T-helper 2 cell (primary cell): ENCODE results near the gene SLAMF9.

Source experiments
- DNase-seq, 5 experiments: peaks; one replicate each; pipeline versions ENCODE4 v3.0.0 to v3.0.0-alpha.2; 2012 to 2022

The SLAMF9 gene

GRCh38 chr1:159974350-159974965 lies 20.4 kb upstream of the SLAMF9 start:
- DNase-seq: no peak

DNA sequence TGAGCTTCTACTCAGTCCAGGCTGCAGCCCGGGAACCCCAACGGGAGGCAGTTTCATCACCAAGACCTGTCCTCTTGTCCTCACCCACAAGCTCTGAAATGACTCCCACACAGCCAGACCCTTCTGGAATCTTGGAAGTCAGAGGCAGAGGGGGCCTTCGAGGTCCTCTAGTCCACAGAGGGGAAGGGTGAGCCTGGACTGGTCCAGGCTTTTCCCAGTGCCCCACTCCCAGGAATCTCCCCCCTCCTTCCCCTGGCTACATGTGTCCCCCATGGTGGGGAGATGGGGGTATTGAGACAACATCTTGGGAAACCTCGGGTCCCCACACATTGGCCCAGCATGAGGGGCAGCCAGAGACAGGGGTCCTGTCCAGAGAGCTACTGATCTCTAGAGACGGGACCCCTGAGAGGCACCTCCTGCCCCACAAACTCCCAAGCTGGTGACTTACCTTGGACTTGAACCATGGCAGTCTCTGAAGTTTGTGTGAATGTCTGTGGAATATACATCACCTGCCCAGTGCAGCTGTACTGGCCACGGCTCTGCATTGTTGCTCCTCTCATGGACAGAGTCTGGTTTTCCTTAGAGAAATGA lies 19.4 kb upstream of the SLAMF9 start:
- DNase-seq: no peak

DNA sequence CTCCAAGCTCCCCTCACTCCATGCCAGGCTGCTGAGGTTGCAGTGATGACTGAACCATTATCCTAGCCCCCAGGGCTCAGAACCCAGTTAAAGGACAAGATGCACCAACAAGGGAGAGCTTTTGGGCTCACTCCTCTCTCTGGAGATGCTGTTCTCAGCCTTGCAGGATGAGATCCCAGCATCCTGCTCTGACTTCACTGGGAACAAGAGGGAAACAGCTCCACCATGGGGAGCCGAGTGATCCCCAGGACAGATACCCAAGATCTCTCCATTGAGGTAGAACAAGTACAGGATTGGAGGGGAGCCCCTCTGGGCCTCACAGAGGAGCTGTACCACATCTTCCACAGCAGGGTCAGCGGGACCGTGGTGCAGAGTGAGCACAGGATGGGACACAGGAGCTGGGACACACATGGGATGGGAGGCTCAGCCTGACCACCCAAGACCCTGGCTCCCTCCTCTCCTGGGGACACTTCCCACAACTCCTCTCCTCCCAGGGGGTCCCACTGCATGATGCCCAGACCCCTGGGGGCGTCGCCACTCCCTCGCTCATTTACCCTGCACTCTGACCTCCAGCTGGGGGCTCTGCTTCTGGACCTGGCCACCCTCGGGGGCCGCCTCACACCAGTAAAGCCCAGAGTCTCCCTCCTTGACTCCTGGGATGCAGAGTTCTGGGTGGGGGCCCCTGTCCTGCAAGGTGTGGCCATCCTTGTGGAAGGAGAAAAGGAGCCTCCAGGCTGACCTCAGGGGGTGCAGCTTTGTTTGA lies 18.6 kb upstream of the SLAMF9 start:
- no peak for DNase-seq

DNA sequence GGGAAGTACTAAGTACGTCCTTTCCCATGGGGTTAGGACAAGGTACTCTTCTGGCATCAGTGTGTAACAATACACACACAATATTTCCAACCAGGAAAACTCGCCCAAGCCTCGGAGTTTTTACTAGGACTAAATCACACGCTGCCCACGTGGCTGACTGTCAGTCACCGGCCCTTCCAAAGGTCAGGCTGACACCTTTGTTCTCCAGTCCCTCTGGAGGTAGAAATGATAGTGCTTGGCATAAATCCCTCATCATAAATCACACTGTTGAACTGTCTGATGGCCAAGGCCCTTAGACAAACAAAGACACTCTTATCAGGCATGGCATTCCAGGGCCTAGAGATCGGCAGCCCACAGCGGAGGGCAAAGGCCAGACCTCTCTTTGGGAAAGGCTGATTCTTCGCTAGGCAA lies 16.9 kb upstream of the SLAMF9 start:
- DNase-seq: no peak

DNA sequence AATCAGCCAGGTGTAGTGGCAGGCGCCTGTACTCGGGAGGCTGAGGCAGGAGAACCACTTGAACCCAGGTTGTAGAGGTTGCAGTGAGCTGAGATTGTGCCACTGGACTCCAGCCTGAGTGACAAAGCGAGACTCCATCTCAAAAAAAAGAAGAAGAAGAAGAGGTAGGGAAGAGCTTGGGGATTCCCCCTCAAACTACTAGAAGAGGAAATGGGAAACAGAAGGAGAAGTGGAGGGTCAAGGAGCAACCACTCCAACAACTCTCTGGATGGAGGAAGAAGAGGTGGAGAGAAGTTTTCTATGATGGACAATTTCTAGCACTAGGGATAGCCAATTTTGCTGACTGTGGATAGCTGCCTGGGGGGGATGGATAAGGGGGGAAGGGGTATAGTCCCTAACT lies 14.9 kb upstream of the SLAMF9 start:
- no peak for DNase-seq

DNA sequence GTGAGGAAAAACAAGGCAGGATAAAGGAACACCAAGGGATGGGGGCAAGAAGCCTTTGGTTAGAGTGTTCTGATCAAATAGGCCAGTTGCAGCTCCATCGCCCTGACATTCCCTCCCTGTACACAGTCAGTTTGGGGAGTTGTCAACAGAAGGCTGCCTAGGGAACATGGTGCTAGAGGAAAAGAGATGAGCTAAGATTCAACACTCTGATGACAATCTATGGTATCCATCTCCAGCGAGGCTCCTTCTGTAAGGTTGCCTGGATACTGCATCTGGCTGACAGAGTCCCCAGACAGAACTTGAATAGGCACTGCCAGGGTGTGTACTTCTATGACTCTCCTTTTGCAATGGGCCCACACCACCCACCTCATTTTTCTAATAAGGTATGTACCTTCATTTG lies 11.2 kb upstream of the SLAMF9 start:
- no peak for DNase-seq

GRCh38 chr1:159964144-159964543 lies 10.1 kb upstream of the SLAMF9 start:
- DNase-seq: no peak

DNA sequence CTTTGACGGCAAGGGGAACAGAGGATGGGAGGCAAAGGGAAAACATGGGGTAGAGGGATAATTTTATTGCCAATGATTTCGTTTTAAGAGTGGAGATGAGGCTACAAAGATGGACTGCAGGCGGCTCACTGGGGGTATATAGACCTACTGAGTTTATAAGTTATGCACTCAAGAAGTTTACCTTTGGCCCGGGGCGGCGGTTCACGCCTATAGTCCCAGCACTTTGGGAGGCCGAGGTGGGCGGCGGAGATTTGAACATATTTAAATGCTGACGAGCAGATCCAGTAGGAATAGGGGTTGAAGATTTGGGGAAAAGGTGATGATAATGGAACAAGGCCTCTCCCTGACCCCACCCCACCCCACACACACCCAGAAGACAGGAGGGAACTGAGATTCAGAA lies 8.1 kb upstream of the SLAMF9 start:
- no peak for DNase-seq

- no peak for DNase-seq
Measured at GRCh38 chr1:159961636-159962035, 7.6 kb upstream of the SLAMF9 start.

- no peak for DNase-seq
Measured at GRCh38 chr1:159960721-159961381, 6.8 kb upstream of the SLAMF9 start.

- DNase-seq: no peak
Measured at GRCh38 chr1:159959451-159959850, 5.4 kb upstream of the SLAMF9 start.

- DNase-seq: no peak
Measured at GRCh38 chr1:159958719-159959380, 4.8 kb upstream of the SLAMF9 start.

- no peak for DNase-seq
Measured at GRCh38 chr1:159957824-159958268, 3.8 kb upstream of the SLAMF9 start.

- no peak for DNase-seq
Measured at GRCh38 chr1:159955456-159955855, 1.4 kb upstream of the SLAMF9 start.

- DNase-seq: no peak
Measured at GRCh38 chr1:159952932-159953331, 1.1 kb downstream of the SLAMF9 start.

- DNase-seq: no peak
Measured at GRCh38 chr1:159951551-159951950, 2.5 kb downstream of the SLAMF9 start.

DNA sequence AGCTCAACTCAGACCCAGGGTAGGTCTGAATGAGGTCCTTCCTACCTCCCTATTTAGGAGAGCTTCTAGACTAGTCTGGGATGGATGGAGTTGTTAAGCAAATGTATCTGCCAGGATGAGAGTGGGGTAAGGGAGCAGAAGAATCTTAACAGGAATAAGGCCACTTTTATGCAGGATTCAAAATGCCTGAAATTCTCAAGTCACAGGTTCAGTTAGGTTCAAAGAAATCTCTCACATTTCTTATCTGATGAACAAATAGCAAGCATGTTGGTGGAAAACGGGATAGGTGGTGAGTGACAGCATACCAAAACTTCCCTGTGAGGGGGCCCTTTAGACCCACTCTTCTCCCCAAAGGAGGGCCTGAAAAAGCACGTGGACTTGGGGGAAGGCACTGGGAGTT lies 3.0 kb downstream of the SLAMF9 start:
- no peak for DNase-seq

- no peak for DNase-seq
Measured at GRCh38 chr1:159949981-159950381, 4.1 kb downstream of the SLAMF9 start.

GRCh38 chr1:159949123-159949522 lies 4.9 kb downstream of the SLAMF9 start:
- no peak for DNase-seq

DNA sequence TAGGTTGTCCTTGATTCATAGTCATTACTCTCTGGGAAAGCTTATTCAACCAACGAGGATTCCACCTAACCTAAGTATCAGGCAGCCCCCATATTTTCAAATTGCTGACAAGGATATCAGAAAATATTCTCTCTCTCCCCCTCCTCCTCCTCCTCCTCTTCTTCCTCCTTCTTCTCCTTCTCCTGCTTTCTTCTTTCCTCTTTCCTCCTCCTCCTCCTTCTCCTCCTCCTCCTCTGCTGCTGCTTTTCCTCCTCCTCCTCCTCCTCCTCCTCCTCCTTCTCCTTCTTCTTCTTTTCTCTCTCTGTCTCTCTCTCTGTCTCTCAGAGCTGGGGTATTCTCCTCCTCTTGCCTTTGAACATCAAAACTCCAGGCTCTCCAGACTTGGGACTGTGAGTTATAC lies 6.1 kb downstream of the SLAMF9 start:
- DNase-seq: no peak

DNA sequence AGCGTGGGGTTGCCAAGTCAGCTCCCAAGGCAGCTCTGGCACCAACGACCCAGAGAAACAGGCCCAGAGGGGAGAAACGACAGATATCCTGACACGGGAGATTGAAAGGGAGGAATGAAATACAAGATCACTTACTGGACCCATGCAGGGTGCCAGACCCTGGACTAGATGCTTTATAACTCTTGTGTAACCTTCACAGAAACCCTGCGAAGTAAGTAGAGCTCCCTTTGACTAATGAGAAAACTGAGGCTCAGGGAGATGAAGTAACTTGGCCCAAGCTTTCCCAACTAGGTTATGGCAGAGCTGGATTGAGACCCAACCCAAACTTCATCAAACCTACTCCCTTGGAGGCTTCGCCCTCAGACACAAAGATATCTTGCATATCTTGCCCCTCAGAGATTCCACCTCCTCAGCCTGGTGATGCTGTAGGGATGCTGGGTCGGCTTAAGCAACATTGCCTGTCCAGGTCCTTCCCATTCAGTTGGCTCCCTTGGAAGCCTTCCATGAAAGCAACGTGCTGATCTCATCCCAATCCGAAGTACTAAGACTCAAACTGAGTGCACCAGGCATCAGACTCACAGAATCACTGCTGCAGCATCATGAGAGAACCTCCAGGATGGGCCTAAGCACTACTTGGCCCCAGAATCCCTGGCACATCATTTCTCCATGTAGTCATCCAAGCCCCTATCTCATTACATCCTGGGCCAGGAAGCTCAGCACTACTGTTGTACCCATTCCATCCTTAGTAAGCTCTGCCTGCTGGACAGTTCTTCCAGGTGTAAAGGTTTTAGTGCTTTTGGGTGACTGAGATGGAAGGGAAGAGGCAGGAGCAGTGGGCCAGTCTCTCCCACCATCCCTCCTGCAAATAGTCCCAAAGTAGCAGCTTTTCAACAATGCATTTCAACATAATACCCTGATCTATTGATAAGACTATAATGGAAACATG lies 7.5 kb downstream of the SLAMF9 start:
- no peak for DNase-seq
